Activated CD4-positive, alpha-beta T cell treated with anti-CD3 and anti-CD28 coated beads, Interleukin-10, Interleukin-2, amounts not matched to agents 100 ng/mL and 50 ng/mL, durations not matched to agents 16 hours and 8 hours (primary cell): ENCODE results near the gene GGT5.

ENCODE experiments used
- DNase-seq: peaks from one replicate; pipeline ENCODE4 v3.0.0-alpha.2; 2020

Gene GGT5

DNA sequence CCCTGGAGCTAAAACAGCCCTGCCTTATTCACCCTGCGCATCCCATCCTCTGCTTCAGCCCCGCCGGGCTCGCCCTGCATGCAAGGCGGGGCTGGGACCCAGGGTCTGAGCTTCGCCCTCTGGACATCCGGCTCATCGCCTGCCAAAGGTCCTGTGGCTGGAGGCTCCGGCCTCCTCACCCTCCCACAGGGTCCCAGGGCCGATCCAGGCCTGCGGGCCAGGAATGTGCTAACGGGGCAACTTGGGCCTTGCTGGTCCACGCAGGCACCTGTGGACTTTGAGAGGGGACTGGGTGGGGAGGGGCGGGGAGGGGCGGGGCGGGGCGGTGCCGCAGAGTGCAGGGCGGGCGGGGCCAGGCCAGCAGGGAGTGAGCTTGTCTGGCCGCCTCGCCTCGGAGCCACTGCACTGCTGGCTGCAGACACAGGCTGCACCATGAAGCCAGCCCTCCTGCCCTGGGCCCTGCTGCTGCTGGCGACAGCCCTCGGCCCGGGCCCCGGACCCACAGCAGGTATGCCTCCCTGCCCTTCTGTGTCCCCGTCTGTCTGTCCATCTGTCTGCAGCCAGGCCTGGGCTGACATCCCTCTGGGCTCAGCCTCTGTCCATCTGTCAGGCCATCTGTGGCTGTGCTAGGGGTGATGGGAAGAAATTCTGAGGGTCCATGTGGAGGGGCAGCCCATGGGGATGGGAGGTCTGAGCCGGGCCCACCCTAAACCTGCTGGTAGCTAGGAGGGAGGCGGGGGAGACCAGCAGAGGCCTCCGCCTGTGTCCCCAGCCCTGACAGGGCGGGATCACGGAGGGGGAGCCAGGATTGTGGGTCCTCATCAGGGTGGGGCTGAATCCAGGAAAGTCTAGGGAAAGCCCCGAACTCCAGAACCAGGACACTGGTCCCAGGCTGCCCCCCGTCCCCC is 63.5 kb downstream of the GGT5 start, which contains the start of gene SUSD2:
Gene SUSD2, plus strand, starts transcription at position 400 of the 908 bp plus-strand sequence. Its CDS starts 33 bp downstream, at position 433.
- DNase-seq, result no peak

DNA sequence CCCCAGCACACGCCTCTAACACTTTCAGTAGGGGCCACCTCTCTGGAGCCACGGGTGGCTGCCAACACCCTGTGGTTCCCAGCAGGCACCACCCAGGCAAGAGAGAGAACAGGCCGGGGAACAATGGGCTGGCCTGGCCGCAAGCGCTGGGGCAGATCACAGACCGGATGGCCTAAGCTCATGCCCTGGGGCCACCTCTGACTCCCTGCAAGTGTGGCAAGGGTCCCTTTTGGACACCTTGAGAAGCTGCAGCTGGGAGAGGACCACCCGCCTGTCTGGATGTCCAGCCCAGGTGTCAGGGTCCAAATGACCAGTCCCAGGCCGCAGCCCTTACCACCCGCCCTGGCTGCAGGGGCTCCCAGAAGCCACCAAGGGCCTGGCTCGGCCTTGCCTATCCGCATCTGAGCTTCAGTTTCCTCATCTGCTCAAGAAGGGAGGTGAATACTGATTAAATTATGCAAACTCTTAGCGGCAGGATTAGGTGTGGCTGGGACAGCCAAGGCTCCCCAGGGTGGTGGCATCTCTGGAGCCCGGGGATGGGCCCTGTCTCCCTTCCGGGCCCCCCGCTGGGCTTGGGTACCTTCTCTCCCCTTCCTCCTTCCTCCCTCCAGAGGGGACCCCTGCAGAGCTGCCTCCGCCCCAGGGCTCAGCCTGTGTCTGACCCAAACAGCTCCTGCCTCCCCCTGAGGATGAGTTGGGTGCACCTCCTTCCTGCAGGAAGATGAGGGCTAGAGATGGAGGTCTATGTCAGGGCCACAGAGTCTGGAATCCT is 64.4 kb downstream of the GGT5 start:
- DNase-seq, result no peak

GRCh38 chr22:24179478-24180210 is 65.2 kb downstream of the GGT5 start:
- no peak for DNase-seq

DNA sequence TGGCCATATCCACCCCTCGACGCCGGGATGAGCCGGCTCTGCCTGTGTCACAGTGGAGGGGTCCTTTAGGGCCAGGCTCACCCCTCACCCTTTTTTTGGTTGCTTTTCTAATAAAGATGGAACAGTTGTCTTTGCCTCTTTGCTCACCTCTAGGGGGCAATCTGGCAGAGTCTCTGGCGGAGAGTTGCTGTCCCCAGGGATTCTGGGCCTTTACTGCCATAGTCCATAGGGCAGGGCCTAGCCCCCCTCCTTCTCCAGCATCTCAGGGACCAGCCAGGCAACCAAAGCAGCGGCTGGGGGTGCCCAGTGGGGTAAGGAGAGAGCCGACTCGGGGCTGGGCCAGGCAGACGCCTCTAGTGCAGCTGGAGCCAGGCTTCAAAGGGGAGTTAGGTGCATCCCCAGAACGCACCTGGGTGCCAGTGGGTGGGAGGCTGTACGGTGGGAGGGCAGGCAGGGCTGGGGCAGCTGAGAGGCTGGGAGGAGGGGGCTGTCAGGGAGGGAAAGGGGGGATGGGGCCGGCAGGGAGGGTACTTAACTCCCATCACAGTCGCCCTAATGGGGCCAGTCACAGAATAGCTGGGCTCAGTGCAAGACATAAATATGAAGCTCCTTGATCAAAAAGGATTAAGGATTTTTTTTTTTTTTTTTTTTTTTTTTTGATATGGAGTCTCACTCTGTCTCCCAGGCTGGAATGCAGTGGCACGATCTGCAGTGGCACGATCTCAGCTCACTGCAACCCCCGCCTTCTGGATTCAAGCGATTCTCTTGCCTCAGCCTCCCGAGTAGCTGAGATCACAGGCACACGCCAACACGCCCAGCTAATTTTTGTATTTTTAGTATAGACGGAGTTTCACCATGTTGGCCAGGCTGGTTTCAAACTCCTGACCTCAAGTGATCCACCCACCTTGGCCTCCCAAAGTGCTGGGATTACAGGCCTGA is 66.1 kb downstream of the GGT5 start:
- no peak for DNase-seq

DNA sequence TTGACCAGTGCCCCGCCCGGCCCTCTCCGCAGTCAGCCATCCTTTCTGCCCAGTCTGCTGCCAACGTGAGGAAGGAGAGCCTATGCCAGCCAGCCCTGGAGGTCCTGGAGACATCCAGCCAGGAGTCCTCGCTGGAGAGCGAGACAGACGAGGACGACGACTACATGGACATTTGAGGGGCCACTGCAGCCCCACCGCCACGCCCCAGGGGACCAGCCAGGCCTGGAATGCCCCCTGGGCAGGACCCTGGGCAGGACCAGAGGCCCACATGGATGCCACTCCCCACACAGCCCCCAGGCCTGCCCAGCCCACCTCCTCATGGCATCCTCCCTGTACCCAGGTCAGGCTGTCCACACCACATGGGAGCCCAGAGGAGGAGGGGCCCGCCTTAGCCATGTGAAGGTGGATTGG is 66.9 kb downstream of the GGT5 start:
- no peak for DNase-seq

DNA sequence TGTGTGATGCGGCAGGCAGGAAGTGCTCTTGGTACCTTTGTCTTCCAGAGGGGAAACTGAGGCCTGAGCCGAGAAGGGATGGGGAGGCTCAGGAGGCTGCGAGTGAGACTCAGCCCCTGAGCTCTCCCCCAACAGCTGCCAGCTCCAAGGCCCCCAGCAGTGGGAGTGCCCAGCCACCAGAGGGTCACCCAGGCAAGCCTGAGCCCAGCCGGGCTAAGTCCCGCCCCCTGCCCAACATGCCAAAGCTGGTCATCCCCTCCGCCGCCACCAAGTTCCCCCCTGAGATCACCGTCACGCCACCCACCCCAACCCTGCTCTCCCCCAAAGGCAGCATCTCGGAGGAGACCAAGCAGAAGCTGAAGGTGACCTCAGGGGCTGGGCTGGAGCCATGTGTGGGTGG is 67.4 kb downstream of the GGT5 start:
- DNase-seq, result no peak

GRCh38 chr22:24177045-24177444 is 67.8 kb downstream of the GGT5 start:
- no peak for DNase-seq

DNA sequence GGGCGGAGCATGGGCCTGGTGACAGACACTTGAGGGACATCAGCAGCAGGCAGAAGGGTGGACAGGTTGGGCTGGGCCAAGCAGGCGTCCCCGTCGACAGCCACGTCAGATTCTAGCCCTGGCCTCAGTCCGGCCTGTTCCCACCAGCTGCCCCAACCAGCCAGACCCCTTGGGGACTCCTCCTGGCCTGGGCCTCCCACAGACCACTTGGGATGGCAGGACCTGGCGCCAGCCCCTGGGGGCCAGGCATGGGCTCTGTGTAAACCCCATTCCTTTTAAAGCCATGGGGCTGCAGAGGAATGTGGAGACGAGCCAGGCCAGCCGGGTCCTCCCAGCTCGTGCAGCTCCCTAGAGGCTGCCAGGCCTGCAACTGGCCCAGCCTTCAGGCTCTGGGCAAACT is 68.3 kb downstream of the GGT5 start:
- no peak for DNase-seq

DNA sequence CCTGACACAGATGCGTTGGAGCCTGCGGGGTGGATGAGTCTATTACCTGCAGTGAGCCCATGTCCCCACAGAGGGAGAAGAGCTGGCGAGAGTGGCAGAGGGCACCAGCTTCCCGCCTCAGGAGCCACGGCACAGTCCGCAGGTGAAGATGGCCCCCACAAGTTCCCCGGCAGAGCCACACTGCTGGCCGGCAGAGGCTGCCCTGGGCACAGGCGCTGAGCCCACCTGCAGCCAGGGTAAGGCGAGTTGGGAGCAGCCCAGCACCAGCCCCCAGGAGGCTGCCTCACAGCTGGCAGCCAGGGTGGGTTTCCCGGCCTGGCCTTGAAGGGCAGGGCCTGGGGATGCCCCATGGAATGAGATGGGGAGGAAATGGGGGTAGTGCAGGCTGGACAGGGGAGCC is 68.8 kb downstream of the GGT5 start:
- no peak for DNase-seq

DNA sequence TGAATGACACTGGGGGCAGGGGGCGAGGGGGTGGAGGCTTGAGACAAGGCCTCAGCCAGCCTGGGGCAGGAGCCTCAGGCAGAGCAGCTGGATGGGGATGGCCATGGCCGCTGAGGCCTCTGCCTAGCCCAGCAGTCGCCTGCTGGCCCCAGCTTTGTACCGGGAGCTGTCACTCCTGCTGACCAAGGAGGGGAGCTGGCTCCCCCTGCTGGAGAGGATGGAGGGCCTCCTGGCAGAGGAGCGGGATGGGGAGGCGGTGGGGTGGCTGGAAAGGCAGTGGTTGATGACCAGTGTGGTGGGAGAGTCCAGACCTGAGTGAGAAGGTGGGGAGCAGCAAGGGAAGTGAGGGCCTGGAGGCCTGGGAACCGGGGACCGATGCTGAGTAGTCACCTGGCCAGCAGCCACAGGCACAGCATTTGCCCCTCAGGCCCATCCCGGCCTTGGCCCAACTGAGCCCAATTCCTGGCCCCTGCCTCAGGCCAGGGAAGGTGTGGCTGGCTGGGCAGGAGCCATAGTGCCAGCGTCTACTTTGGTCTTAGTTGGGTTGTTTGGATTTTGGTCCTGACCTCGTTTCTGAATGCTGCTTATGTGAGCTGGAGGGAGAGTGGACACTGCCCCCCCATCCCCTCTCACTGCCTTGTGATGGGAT is 69.6 kb downstream of the GGT5 start:
- peak; percentile 72 for DNase-seq

DNA sequence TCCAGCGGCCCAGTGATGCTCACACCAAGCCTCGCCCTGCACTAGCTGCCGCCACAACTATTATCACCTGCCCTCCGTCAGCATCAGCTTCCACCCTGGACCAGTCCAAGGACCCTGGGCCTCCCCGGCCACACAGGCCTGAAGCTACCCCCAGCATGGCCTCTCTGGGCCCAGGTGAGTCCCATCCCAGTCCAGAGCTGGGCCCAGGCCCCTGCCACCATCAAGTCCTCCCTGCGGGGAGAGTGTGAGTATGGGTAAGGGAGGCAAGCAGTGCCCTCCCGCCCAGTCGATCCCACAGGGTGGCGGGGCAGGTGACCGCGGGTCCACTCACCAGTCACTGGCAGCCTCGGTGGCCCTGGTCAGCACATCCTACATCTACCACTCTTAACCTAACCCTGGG is 73.1 kb downstream of the GGT5 start:
- DNase-seq, result no peak

- no peak for DNase-seq
Observed at GRCh38 chr22:24170632-24171031, 74.2 kb downstream of the GGT5 start.

- no peak for DNase-seq
Observed at GRCh38 chr22:24170188-24170587, 74.7 kb downstream of the GGT5 start.
